Nephron (organoid): Measurements from ENCODE around the gene NAB2.

Experiments used
- H3K27ac Mint-ChIP-seq, 3 experiments: 2 replicates each; pipeline ENCODE4 v1.8.0; 2020; ENCODE audit warnings: mixed read lengths in 3 of 3, mild to moderate bottlenecking in 2 of 3, moderate library complexity in 1 of 3
- H3K27me3 Mint-ChIP-seq: 2 replicates; pipeline ENCODE4 v1.8.0; 2021; ENCODE audit warnings: low read depth, mild to moderate bottlenecking, moderate library complexity, mixed read lengths
- H3K36me3 Mint-ChIP-seq: 2 replicates; pipeline ENCODE4 v1.8.0; 2020; ENCODE audit warnings: low read depth, mixed read lengths
- H3K4me1 Mint-ChIP-seq: 2 replicates; pipeline ENCODE4 v1.8.0; 2020; ENCODE audit warnings: mixed read lengths
- H3K4me3 Mint-ChIP-seq, 3 experiments: 2 replicates each; pipeline ENCODE4 v1.8.0; 2020; ENCODE audit warnings: mild to moderate bottlenecking in 3 of 3, mixed read lengths in 3 of 3, moderate library complexity in 2 of 3
- H3K9me3 Mint-ChIP-seq: 2 replicates; pipeline ENCODE4 v1.8.0; 2020; ENCODE audit warnings: mixed read lengths
- TF ChIP-seq, protein P1 (sequence below), 3 experiments: fragments of 200-600 bp; sonication (generic); IDR thresholded peaks; one replicate each; pipeline ENCODE4 v1.5.0; 2021; ENCODE audit warnings: antibody characterized with exemption in 3 of 3; ENCODE audit not compliant: unreplicated experiment in 3 of 3

Gene NAB2

DNA sequence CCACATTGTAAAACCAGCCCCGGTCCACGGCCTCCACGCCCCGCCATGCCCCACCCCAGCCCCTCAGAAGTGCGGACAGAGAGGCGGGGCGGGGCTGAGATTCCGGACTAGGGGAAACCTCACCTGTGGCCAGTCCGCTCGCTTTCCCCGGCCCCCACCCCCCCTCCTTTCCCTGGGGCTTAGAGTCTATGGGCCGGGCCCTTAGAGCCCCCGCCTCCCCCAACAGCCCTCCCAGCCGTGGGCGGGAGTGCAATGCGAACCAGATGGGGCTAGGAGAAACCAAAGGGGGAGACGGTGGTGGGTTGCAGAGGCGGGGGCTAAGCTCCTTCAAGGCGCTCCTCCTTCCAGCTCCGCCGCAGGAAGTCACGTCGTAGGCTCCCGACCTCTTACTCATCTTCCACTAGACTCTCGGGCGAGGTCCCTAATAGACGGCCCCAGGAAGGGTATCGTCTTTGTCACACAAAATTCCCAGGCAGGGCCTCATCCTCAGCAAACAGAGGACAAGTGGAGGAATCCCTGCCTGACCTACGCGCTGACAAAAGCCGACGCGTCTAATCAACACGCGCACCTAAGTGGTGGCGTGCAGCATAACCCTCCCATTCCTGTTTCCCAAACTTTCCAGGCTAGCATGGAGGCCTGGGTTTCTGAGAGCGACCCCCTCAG is 1.1 kb upstream of the NAB2 start:
- Mint-ChIP-seq H3K4me1 (peaks cover 60% of the 10 kb centered on the region), H3K9me3 (no peaks in the 10 kb centered on the region), H3K36me3 (peaks cover 23% of the 10 kb centered on the region), H3K4me3 (peak overlapping the region; percentile 87 to 98 (median 88)), H3K27me3 (no peaks in the 10 kb centered on the region), H3K27ac (peak overlapping the region; percentile 100)
- TF ChIP-seq, protein P1, sequence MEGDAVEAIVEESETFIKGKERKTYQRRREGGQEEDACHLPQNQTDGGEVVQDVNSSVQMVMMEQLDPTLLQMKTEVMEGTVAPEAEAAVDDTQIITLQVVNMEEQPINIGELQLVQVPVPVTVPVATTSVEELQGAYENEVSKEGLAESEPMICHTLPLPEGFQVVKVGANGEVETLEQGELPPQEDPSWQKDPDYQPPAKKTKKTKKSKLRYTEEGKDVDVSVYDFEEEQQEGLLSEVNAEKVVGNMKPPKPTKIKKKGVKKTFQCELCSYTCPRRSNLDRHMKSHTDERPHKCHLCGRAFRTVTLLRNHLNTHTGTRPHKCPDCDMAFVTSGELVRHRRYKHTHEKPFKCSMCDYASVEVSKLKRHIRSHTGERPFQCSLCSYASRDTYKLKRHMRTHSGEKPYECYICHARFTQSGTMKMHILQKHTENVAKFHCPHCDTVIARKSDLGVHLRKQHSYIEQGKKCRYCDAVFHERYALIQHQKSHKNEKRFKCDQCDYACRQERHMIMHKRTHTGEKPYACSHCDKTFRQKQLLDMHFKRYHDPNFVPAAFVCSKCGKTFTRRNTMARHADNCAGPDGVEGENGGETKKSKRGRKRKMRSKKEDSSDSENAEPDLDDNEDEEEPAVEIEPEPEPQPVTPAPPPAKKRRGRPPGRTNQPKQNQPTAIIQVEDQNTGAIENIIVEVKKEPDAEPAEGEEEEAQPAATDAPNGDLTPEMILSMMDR (IDR thresholded peaks at IDR 0.05; ENCODE audit: unreplicated experiment in 3 of 3), result no peak

DNA sequence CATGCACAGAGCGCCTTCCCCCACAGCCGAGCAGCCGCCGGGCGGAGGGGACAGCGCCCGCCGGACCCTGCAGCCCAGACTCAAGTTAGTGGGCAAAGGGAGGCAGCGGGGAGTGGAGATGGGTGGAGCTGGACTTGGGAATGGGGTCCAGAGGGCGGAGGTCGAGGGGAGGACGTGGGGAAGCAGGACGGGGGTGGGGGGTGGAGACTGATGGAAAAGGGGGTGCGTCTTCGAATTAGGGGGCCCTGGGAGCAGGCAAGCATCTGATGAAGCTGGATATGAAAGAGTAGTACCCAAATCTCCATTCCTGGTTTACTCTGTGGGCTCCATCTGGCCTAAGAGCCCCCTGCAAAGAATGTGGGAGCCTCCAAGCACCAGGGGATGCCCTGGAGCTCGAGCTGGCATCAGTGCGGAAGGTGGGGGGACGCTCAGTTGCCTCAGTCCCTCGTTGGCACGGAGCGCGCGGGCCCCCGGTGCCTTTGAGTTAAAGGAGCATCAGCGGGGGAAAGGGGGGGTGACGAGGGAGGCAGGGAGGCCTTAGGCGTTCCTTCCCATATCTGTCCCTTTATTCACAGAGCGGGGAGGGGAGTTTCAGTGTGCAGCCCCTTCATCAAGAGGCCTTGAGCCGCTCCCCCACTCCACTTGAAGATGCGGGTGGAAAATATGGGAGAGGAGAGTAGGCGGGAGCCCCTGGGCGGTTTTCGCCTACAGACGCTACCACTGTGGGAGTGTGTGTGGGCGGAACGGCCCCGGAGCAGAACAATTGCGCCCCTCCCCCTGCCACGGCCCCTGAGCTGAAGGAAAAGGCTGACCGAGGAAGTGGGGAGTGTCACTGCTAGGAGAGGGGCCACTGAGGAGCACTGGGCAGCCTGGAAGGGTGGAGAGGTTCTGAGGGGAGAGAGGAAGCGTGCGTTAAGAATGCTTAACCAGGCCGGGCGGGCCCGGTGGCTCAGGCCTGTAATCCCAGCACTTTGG is 644 bp downstream of the NAB2 start:
- Mint-ChIP-seq H3K9me3 (no peaks in the 10 kb centered on the region), H3K4me3 (peak overlapping the region; percentile 92 to 98 (median 98)), H3K4me1 (peaks cover 66% of the 10 kb centered on the region), H3K27me3 (no peaks in the 10 kb centered on the region), H3K36me3 (peaks cover 36% of the 10 kb centered on the region), H3K27ac (peak overlapping the region; percentile 85 to 100 (median 92))
- TF ChIP-seq, protein P1 (IDR thresholded peaks at IDR 0.05; ENCODE audit: unreplicated experiment in 3 of 3), result no peak

DNA sequence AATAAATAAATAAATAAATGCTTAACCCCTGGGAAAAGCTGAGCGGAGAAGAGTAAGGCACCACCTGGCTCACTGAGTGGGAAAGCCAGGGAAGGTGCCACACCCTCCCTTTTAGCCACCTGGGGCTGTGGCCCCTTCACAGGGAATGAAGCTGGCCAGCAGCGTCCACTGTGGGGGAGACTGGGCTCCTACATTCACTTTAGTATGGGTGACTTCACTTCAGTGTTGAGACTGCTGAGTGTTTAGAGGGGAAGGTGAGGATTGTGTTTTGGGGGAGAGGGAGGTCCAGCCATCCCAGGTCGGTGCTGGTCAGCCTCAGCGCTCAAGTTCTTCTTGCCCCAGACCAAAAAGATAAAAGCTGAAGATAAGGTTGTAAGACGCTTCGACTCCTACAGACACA is 1.6 kb downstream of the NAB2 start:
- Mint-ChIP-seq H3K9me3 (no peaks in the 10 kb centered on the region), H3K4me1 (peaks cover 65% of the 10 kb centered on the region), H3K27ac (peak overlapping the region; percentile 72 to 97 (median 92)), H3K27me3 (no peaks in the 10 kb centered on the region), H3K36me3 (peaks cover 42% of the 10 kb centered on the region), H3K4me3 (peak overlapping the region; percentile 92 to 98 (median 98))
- TF ChIP-seq, protein P1 (IDR thresholded peaks at IDR 0.05; ENCODE audit: unreplicated experiment in 3 of 3), result no peak

DNA sequence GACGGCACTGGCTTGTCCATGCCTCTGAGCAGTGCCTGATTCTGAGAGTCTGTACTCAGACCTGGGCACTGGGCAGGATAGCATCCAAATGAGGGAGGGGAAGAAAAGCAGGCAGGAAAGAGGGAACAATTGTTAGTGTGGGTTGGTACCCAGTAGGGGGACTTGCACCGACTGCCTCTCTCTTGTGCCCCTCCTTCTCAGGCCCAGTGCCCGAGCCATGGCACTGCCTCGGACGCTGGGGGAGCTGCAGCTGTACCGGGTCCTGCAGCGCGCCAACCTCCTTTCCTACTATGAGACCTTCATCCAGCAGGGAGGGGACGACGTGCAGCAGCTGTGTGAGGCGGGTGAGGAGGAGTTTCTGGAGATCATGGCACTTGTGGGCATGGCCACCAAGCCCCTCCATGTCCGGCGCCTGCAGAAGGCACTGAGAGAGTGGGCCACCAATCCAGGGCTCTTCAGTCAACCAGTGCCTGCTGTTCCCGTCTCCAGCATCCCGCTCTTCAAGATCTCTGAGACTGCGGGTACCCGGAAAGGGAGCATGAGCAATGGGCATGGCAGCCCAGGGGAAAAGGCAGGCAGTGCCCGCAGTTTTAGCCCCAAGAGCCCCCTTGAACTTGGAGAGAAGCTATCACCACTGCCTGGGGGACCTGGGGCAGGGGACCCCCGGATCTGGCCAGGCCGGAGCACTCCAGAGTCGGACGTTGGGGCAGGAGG is 2.2 kb downstream of the NAB2 start:
- Mint-ChIP-seq H3K9me3 (no peaks in the 10 kb centered on the region), H3K36me3 (peaks cover 48% of the 10 kb centered on the region), H3K4me1 (peaks cover 65% of the 10 kb centered on the region), H3K4me3 (peak overlapping the region; percentile 92 to 98 (median 98)), H3K27me3 (no peaks in the 10 kb centered on the region), H3K27ac (peak overlapping the region; percentile 72 to 97 (median 92))
- TF ChIP-seq, protein P1 (IDR thresholded peaks at IDR 0.05; ENCODE audit: unreplicated experiment in 3 of 3), result no peak

DNA sequence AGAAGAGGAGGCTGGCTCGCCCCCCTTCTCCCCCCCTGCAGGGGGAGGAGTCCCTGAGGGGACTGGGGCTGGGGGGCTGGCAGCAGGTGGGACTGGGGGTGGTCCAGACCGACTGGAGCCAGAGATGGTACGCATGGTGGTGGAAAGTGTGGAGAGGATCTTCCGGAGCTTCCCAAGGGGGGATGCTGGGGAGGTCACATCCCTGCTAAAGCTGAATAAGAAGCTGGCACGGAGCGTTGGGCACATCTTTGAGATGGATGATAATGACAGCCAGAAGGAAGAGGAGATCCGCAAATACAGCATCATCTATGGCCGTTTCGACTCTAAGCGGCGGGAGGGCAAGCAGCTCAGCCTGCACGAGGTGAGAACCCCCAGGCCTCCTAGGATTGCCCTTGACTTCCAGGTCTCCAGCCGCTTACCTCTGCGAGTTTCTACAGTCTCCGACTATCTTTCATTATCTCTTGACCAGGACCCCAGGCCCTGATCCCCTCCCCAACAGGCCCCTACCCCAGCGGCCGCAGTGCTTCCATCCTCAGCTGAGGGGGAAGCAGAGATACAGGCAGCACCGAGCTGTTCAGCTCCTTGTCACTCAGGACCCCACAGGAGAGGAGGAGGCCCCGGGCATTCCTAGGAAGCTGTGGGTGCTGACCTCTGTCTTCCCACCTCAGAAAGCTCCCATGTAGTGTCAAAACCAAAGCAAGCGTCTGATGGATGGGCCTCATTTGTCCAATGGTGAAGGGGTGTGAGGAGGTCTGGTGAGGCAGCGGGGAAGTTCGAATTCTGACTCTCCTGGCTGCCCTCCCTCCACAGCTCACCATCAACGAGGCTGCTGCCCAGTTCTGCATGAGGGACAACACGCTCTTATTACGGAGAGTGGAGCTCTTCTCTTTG is 3.0 kb downstream of the NAB2 start:
- Mint-ChIP-seq H3K36me3 (peaks cover 56% of the 10 kb centered on the region), H3K4me3 (peak overlapping the region; percentile 78 to 85 (median 80)), H3K27ac (peak overlapping the region; percentile 75 to 92 (median 83)), H3K9me3 (no peaks in the 10 kb centered on the region), H3K4me1 (peaks cover 64% of the 10 kb centered on the region), H3K27me3 (no peaks in the 10 kb centered on the region)
- TF ChIP-seq, protein P1 (IDR thresholded peaks at IDR 0.05; ENCODE audit: unreplicated experiment in 3 of 3), result no peak
